ENCODE results near the gene RBMS3. TPM values are rescaled to one million over a fixed set of nuclear protein-coding genes. Genes with fewer than 3 reads are reported as not detected.

RBMS3 gene
- total RNA-seq, 1 donor from 2014 or later, result 47.6 TPM

DNA sequence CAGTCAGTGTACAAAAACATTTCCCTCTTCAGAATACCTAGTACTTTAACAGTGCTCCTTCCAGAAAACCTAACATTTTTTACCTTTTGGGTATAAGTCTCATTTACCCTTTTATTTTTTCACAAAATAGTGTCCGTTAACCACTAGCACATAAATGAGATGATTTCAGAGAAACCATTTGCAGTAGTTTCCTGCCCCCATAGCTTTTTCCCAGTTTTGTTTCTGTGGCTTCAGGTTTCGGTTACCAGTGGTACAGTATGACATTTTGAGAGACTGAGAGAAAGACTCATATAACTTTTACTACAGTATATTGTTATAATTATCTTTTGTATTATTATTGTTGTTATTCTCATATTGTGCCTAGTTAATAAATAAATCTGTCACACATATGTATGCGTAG, 6.2 kb upstream of the RBMS3 start:
- H3K4me1 Mint-ChIP-seq (ENCODE audit: low read depth), result peaks cover 13% of the 10 kb centered on the region
- no peak overlapping the region for H3K4me3 Mint-ChIP-seq (ENCODE audit: unreplicated experiment)
- H3K9me3 Mint-ChIP-seq (ENCODE audit: low read depth), result no peaks in the 10 kb centered on the region

DNA sequence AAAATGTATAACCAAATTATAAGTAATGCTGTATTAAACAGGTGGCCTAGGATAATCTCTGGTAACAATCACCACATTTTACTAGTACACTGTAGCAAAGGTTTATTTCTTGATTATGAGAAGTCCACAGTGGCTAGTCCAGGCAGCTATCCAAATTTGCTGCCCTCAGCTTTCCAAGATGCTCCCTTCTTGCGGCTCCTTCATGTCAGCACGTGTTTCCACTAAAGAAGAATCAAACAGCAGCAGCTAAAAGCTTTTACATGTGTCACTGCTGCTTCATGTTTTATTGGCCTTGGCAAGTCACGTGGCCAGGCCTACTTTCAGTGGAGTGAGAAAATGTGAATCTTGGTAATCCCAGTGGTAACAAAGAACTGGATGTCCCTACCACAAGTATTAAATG, 5.6 kb upstream of the RBMS3 start:
- DNase-seq (ENCODE audit: low spot score), result no peak
- H3K4me1 Mint-ChIP-seq (ENCODE audit: low read depth), result peaks cover 17% of the 10 kb centered on the region
- no peaks in the 10 kb centered on the region for H3K36me3 Mint-ChIP-seq (ENCODE audit: low read depth)
- no peak overlapping the region for H3K4me3 Mint-ChIP-seq (ENCODE audit: unreplicated experiment)
- TF ChIP-seq, protein P1, sequence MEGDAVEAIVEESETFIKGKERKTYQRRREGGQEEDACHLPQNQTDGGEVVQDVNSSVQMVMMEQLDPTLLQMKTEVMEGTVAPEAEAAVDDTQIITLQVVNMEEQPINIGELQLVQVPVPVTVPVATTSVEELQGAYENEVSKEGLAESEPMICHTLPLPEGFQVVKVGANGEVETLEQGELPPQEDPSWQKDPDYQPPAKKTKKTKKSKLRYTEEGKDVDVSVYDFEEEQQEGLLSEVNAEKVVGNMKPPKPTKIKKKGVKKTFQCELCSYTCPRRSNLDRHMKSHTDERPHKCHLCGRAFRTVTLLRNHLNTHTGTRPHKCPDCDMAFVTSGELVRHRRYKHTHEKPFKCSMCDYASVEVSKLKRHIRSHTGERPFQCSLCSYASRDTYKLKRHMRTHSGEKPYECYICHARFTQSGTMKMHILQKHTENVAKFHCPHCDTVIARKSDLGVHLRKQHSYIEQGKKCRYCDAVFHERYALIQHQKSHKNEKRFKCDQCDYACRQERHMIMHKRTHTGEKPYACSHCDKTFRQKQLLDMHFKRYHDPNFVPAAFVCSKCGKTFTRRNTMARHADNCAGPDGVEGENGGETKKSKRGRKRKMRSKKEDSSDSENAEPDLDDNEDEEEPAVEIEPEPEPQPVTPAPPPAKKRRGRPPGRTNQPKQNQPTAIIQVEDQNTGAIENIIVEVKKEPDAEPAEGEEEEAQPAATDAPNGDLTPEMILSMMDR (IDR thresholded peaks at IDR 0.05), result no peak
- H3K27me3 Mint-ChIP-seq (ENCODE audit: low read depth), result no peaks in the 10 kb centered on the region
- H3K27ac Mint-ChIP-seq (ENCODE audit: unreplicated experiment), result no peak overlapping the region
- no peaks in the 10 kb centered on the region for H3K9me3 Mint-ChIP-seq (ENCODE audit: low read depth)

More for the DNA sequence above, 6.2 kb upstream of the RBMS3 start:
- H3K27me3 Mint-ChIP-seq (ENCODE audit: low read depth), result no peaks in the 10 kb centered on the region
- no peaks in the 10 kb centered on the region for H3K36me3 Mint-ChIP-seq (ENCODE audit: low read depth)
- TF ChIP-seq, protein P1 (IDR thresholded peaks at IDR 0.05), result no peak
- no peak for DNase-seq (ENCODE audit: low spot score)
- H3K27ac Mint-ChIP-seq (ENCODE audit: unreplicated experiment), result no peak overlapping the region

DNA sequence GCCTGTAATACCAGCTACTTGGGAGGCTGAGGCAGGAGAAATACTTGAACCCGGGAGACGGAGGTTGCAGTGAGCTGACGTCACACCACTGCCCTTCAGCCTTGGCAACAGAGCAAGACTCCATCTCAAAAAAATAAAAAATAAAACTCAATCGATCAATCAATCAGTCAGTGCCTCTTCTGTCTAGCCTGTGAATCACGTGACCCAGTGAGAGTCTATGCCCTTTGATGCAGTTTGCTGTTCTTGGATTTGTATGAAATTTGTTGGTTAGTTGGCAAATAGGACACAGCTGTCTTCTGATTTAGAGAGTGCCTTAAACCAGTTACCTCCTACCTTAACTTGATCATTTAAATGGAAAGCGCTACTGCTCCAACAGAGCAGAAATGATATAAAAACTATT, 3.6 kb upstream of the RBMS3 start:
- no peak for DNase-seq (ENCODE audit: low spot score)
- peaks cover 17% of the 10 kb centered on the region for H3K4me1 Mint-ChIP-seq (ENCODE audit: low read depth)

DNA sequence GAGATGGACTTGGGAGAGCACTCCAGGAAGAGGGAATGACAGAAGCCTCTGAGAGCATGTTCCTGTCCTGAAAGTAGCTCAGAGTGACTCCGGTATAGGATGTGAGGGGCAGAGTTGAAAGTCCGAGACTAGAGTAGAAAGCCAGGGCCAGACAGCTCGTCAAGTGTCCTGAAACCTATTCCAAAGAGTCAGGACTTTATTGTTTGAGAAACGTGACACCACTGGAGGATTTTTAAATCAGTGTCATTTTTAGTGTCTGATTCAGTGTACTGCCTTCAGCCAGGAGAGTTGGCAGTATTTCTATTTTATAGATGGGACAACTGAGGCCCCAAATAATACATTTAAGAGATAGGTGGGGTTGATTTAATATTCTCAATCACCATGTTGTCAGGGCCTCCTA, 1.6 kb upstream of the RBMS3 start:
- H3K4me1 Mint-ChIP-seq (ENCODE audit: low read depth), result peaks cover 29% of the 10 kb centered on the region

More for the DNA sequence above, 3.6 kb upstream of the RBMS3 start:
- no peaks in the 10 kb centered on the region for H3K9me3 Mint-ChIP-seq (ENCODE audit: low read depth)
- H3K27ac Mint-ChIP-seq (ENCODE audit: unreplicated experiment), result no peak overlapping the region
- H3K4me3 Mint-ChIP-seq (ENCODE audit: unreplicated experiment), result no peak overlapping the region
- H3K27me3 Mint-ChIP-seq (ENCODE audit: low read depth), result no peaks in the 10 kb centered on the region
- no peaks in the 10 kb centered on the region for H3K36me3 Mint-ChIP-seq (ENCODE audit: low read depth)
- TF ChIP-seq, protein P1 (IDR thresholded peaks at IDR 0.05), result no peak

DNA sequence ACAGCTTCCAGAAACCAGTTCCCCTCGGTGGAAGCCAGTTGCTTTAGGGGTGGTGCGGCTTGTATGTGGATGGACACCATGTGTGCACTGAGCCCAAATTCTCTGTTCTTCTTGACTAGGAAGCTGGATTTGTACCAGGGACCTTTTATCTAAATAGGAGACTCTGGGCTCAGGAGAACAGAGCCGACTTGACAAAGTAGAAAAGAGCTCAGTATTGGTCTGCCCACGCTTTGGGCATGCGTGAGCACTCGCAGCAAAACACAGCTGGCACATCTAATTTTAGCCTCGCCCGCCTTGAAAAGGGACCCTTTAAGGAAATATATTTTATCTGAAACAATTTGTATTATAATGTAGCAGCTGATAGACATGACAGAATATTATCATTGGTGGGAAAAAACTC, 1.1 kb upstream of the RBMS3 start:
- Mint-ChIP-seq H3K4me1 (ENCODE audit: low read depth) (peaks cover 32% of the 10 kb centered on the region), H3K36me3 (ENCODE audit: low read depth) (no peaks in the 10 kb centered on the region), H3K27ac (ENCODE audit: unreplicated experiment) (peak overlapping the region; percentile 99), H3K9me3 (ENCODE audit: low read depth) (no peaks in the 10 kb centered on the region), H3K4me3 (ENCODE audit: unreplicated experiment) (peak overlapping the region; percentile 94), H3K27me3 (ENCODE audit: low read depth) (no peaks in the 10 kb centered on the region)
- TF ChIP-seq, protein P1 (IDR thresholded peaks at IDR 0.05), result no peak
- DNase-seq (ENCODE audit: low spot score), result no peak

More for the DNA sequence above, 1.6 kb upstream of the RBMS3 start:
- no peak for DNase-seq (ENCODE audit: low spot score)
- Mint-ChIP-seq H3K27ac (ENCODE audit: unreplicated experiment) (peak overlapping the region; percentile 6), H3K36me3 (ENCODE audit: low read depth) (no peaks in the 10 kb centered on the region), H3K27me3 (ENCODE audit: low read depth) (no peaks in the 10 kb centered on the region), H3K4me3 (ENCODE audit: unreplicated experiment) (peak overlapping the region; percentile 40), H3K9me3 (ENCODE audit: low read depth) (no peaks in the 10 kb centered on the region)
- TF ChIP-seq, protein P1 (IDR thresholded peaks at IDR 0.05), result no peak
